DMS114 treated with DMSO at 0.1 percent for 48 hours (cell line): ENCODE results near the gene UBE3B.

ENCODE experiments used
- DNase-seq: peaks from one replicate; lab custom pipeline; 2025; ENCODE audit not compliant: unreplicated experiment; lab: John Stamatoyannopoulos, UW

Gene UBE3B

GRCh38 chr12:109527489-109528123, 50.2 kb downstream of the UBE3B start:
- DNase-seq, result no peak

- no peak for DNase-seq
Measured at GRCh38 chr12:109529691-109530640, 52.5 kb downstream of the UBE3B start.

- DNase-seq, result no peak
Measured at GRCh38 chr12:109531411-109531810, 54.0 kb downstream of the UBE3B start.

GRCh38 chr12:109532721-109533486, 55.5 kb downstream of the UBE3B start:
- no peak for DNase-seq

GRCh38 chr12:109533487-109533740, 56.0 kb downstream of the UBE3B start:
- no peak for DNase-seq

GRCh38 chr12:109534456-109534855, 57.0 kb downstream of the UBE3B start:
- no peak for DNase-seq

- no peak for DNase-seq
Measured at GRCh38 chr12:109535231-109535862, 57.9 kb downstream of the UBE3B start.

- DNase-seq, result no peak
Measured at GRCh38 chr12:109535863-109536250, 58.4 kb downstream of the UBE3B start.

- no peak for DNase-seq
Measured at GRCh38 chr12:109537136-109537535, 59.7 kb downstream of the UBE3B start.

GRCh38 chr12:109538191-109538863, 60.9 kb downstream of the UBE3B start:
- no peak for DNase-seq

- no peak for DNase-seq
Measured at GRCh38 chr12:109539508-109539907, 62.1 kb downstream of the UBE3B start.

- DNase-seq, result no peak
Measured at GRCh38 chr12:109540526-109541412, 63.3 kb downstream of the UBE3B start.

- no peak for DNase-seq
Measured at GRCh38 chr12:109541413-109541726, 63.9 kb downstream of the UBE3B start.

GRCh38 chr12:109542014-109542413, 64.6 kb downstream of the UBE3B start:
- DNase-seq, result no peak

GRCh38 chr12:109542876-109543275, 65.4 kb downstream of the UBE3B start:
- DNase-seq, result no peak

GRCh38 chr12:109544955-109545531, 67.6 kb downstream of the UBE3B start:
- DNase-seq, result no peak

GRCh38 chr12:109545826-109546225, 68.4 kb downstream of the UBE3B start:
- no peak for DNase-seq

- DNase-seq, result no peak
Measured at GRCh38 chr12:109547286-109547685, 69.9 kb downstream of the UBE3B start.

GRCh38 chr12:109548258-109548657, 70.8 kb downstream of the UBE3B start:
- DNase-seq, result no peak
